ENCODE data around the gene PIP4K2B. TPM values are rescaled to one million over a fixed set of nuclear protein-coding genes. Genes with fewer than 3 reads are reported as not detected.
A peak's percentile ranks its signal among the peaks of the same experiment; 100 is the strongest.

Gene PIP4K2B
- total RNA-seq, 2 donors from 2014 or later = 74.3 to 91.6 TPM

DNA sequence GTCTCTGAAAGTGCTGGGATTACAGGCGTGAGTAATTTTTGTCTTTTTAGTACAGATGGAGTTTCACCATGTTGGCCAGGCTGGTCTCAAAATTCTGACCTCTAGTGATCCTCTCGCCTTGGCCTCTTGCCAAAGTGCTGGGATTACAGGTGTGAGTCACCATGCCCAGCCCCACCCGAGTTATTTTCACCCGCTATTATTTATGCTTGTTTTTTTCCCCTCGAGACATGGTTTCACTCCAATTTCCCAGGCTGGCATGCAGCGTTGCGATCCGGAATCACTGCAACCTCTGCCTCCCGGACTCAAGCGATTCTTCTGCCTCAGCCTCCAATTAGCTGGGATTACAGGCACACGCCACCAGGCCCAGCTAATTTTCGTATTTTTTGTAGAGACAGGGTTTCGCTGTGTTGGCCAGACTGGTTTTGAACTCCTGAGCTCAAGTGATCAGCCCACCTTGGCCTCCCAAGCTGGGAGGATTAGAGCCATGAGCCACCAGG is 45.0 kb upstream of the PIP4K2B start:
- Histone ChIP-seq H3K4me3 (ENCODE audit: low read length) (no peak overlapping the region), H3K4me1 (ENCODE audit: control insufficient read depth, insufficient read depth, low read length) (no peaks in the 10 kb centered on the region), H3K27me3 (ENCODE audit: control insufficient read depth, insufficient read depth, low read length, poor library complexity, severe bottlenecking) (no peaks in the 10 kb centered on the region), H3K9me3 (ENCODE audit: control insufficient read depth, low read length) (no peaks in the 10 kb centered on the region), H3K9ac (ENCODE audit: extremely low read depth, low read length, poor library complexity, severe bottlenecking) (no peak overlapping the region), H3K27ac (ENCODE audit: low read depth, low read length) (no peak overlapping the region), H3K36me3 (ENCODE audit: control insufficient read depth, insufficient read depth, low read length) (peaks cover 20% of the 10 kb centered on the region)
- Mint-ChIP-seq H3K4me3 (no peak overlapping the region), H3K36me3 (ENCODE audit: low read depth) (peaks cover 25% of the 10 kb centered on the region), H3K27ac (peak overlapping the region; percentile 26), H3K4me1 (peaks cover 2% of the 10 kb centered on the region), H3K9me3 (no peaks in the 10 kb centered on the region), H3K27me3 (ENCODE audit: insufficient read depth) (no peaks in the 10 kb centered on the region)
- TF ChIP-seq, protein P1, sequence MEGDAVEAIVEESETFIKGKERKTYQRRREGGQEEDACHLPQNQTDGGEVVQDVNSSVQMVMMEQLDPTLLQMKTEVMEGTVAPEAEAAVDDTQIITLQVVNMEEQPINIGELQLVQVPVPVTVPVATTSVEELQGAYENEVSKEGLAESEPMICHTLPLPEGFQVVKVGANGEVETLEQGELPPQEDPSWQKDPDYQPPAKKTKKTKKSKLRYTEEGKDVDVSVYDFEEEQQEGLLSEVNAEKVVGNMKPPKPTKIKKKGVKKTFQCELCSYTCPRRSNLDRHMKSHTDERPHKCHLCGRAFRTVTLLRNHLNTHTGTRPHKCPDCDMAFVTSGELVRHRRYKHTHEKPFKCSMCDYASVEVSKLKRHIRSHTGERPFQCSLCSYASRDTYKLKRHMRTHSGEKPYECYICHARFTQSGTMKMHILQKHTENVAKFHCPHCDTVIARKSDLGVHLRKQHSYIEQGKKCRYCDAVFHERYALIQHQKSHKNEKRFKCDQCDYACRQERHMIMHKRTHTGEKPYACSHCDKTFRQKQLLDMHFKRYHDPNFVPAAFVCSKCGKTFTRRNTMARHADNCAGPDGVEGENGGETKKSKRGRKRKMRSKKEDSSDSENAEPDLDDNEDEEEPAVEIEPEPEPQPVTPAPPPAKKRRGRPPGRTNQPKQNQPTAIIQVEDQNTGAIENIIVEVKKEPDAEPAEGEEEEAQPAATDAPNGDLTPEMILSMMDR (conservative IDR thresholded peaks at IDR 0.05) = no peak
- WGBS, 2 experiments (ENCODE audit: insufficient coverage in 1 of 2, insufficient read length in 1 of 2) = 84 to 92% methylated on average over 12 to 13 of the region's 13 CpGs
- DNase-seq = no peak

DNA sequence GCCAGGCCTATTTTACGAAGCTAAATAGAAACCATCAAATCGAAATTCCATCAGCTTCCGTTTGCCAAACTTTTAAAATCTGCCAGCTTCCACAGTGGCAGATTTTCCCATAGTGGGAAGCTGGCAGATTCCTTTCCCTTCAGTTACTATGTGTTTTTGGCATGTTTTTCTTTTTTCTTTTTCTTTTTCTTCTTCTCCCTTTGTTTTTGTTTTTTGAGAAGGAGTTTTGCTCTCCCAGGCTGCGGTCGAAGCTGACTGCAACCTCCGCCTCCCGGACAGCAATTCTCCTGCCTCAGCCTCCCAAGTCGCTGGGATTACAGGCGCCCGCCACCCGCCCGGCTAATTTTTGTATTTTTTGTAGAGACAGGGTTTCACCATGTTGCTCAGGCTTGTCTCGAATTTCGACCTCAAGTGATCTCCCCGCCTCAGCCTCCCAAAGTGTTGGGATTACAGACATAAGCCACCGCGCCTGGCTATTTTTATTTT is 26.4 kb upstream of the PIP4K2B start:
- Mint-ChIP-seq H3K4me1 (peaks cover 6% of the 10 kb centered on the region), H3K9me3 (no peaks in the 10 kb centered on the region), H3K4me3 (peak overlapping the region; percentile 90), H3K27me3 (ENCODE audit: insufficient read depth) (peaks cover 4% of the 10 kb centered on the region), H3K36me3 (ENCODE audit: low read depth) (peaks cover 7% of the 10 kb centered on the region), H3K27ac (peak overlapping the region; percentile 100)
- TF ChIP-seq, protein P1 (conservative IDR thresholded peaks at IDR 0.05) = no peak
- Histone ChIP-seq H3K27me3 (ENCODE audit: control insufficient read depth, insufficient read depth, low read length, poor library complexity, severe bottlenecking) (no peaks in the 10 kb centered on the region), H3K4me3 (ENCODE audit: low read length) (peak overlapping the region; percentile 99), H3K36me3 (ENCODE audit: control insufficient read depth, insufficient read depth, low read length) (peaks cover 6% of the 10 kb centered on the region), H3K9ac (ENCODE audit: extremely low read depth, low read length, poor library complexity, severe bottlenecking) (peak overlapping the region; percentile 100), H3K4me1 (ENCODE audit: control insufficient read depth, insufficient read depth, low read length) (peaks cover 8% of the 10 kb centered on the region), H3K9me3 (ENCODE audit: control insufficient read depth, low read length) (no peaks in the 10 kb centered on the region), H3K27ac (ENCODE audit: low read depth, low read length) (peak overlapping the region; percentile 99)
- DNase-seq = no peak
- WGBS, 2 experiments (ENCODE audit: insufficient coverage in 1 of 2, insufficient read length in 1 of 2) = 94% methylated on average over 14 to 17 of the region's 17 CpGs

DNA sequence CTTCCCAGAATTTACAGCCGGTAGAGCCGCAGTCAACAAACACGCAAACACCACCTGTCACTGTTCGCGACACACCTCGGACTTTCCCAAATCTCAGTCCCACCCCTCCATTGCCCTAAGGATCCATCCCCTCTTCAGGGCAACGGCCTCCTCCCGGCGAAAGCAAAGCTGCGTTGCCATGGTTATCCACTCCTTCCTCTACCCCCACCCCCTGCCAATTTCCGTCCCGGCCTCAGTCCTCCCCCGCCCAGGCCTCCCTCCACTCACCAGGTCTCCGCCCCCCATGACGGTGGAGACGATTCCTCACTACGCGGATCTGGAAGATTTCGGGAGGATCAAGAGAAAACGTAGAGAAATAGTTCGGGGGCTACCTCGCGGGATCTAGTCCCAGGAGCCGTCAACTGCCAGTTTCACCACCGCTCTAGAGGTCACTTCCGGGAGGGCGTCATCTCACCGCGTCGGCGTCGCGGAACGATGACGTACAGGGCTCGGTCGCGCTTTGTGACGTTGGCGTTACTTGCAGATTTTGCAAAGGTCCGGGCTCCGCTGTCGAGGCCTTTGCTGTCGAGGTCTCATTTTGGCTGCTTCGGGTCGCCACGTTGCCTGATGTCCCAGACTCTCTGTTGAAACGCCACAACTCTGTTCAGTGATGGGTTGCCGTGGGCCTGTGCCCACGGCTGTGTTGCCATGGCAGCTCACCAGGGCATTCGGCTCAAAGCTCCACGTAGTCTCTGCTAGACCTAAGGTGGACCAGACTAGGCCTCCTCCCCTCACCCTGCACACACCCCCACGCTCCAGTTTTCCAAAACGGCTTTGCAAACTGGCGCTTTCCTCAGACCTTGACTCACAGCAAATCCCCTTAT is 25.8 kb upstream of the PIP4K2B start, which contains the start of gene CWC25:
Gene CWC25 (minus strand): TSS at position 423 of the 863 bp plus-strand sequence. CDS start 138 bp downstream, at position 285.
- Mint-ChIP-seq H3K27me3 (ENCODE audit: insufficient read depth) (peaks cover 3% of the 10 kb centered on the region), H3K4me3 (peak within 1 kb of the TSS; percentile 90), H3K36me3 (ENCODE audit: low read depth) (peaks cover 13% of the 10 kb centered on the region), H3K9me3 (no peaks in the 10 kb centered on the region), H3K27ac (peak within 1 kb of the TSS; percentile 100), H3K4me1 (peaks cover 6% of the 10 kb centered on the region)
- Histone ChIP-seq H3K27me3 (ENCODE audit: control insufficient read depth, insufficient read depth, low read length, poor library complexity, severe bottlenecking) (no peaks in the 10 kb centered on the region), H3K27ac (ENCODE audit: low read depth, low read length) (peak within 1 kb of the TSS; percentile 99), H3K36me3 (ENCODE audit: control insufficient read depth, insufficient read depth, low read length) (peaks cover 13% of the 10 kb centered on the region), H3K9me3 (ENCODE audit: control insufficient read depth, low read length) (no peaks in the 10 kb centered on the region), H3K4me1 (ENCODE audit: control insufficient read depth, insufficient read depth, low read length) (peaks cover 8% of the 10 kb centered on the region), H3K4me3 (ENCODE audit: low read length) (peak within 1 kb of the TSS; percentile 99), H3K9ac (ENCODE audit: extremely low read depth, low read length, poor library complexity, severe bottlenecking) (peak within 1 kb of the TSS; percentile 100)
- TF ChIP-seq, protein P1 (conservative IDR thresholded peaks at IDR 0.05) = no peak
- 3 to 4% methylated on average over 45 to 55 of the region's 55 CpGs for WGBS, 2 experiments (ENCODE audit: insufficient coverage in 1 of 2, insufficient read length in 1 of 2)
- DNase-seq = peak; percentile 100
